Activated CD4-positive, alpha-beta T cell treated with anti-CD3 and anti-CD28 coated beads, Interleukin-2, amount 50 U/mL, for 24 hours (primary cell): ENCODE measurements around the gene ENPP6.
"Not testable (repeated sequence)": the region's sequence is repeated elsewhere in the genome, so short reads cannot be mapped to it uniquely, and the experiment has no call there.

Experiments used
- DNase-seq, 2 donors: peaks; one replicate each; pipeline ENCODE4 v3.0.0-alpha.2; 2020; ENCODE audit warnings: low read depth in 1 of 2, low spot score in 1 of 2

The ENPP6 gene

GRCh38 chr4:184150102-184150839, 67.4 kb downstream of the ENPP6 start:
- DNase-seq: no peak

- DNase-seq: no peak
Observed at GRCh38 chr4:184148738-184149637, 68.7 kb downstream of the ENPP6 start.

GRCh38 chr4:184147858-184148737, 69.6 kb downstream of the ENPP6 start:
- DNase-seq: no peak

GRCh38 chr4:184146951-184147350, 70.7 kb downstream of the ENPP6 start:
- DNase-seq: no peak

DNA sequence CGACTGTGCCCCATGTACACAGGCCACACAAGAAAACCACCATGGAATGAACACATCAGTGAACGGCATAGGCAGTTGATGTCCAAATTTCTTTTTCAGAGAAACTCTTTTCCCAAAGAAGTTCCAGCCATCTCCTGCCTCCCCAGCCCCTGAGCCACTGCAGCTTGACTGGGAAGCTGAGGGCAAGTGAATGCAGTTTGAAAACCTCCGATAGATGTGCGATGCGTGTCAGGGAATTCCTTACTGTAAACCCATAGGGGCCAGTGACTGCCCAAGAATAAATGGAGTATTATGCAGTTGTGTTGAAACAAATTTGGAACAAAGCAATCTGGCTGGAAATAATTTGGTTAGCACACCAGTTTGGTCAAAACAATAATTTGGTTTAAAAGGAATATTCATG, 72.1 kb downstream of the ENPP6 start:
- no peak for DNase-seq

DNA sequence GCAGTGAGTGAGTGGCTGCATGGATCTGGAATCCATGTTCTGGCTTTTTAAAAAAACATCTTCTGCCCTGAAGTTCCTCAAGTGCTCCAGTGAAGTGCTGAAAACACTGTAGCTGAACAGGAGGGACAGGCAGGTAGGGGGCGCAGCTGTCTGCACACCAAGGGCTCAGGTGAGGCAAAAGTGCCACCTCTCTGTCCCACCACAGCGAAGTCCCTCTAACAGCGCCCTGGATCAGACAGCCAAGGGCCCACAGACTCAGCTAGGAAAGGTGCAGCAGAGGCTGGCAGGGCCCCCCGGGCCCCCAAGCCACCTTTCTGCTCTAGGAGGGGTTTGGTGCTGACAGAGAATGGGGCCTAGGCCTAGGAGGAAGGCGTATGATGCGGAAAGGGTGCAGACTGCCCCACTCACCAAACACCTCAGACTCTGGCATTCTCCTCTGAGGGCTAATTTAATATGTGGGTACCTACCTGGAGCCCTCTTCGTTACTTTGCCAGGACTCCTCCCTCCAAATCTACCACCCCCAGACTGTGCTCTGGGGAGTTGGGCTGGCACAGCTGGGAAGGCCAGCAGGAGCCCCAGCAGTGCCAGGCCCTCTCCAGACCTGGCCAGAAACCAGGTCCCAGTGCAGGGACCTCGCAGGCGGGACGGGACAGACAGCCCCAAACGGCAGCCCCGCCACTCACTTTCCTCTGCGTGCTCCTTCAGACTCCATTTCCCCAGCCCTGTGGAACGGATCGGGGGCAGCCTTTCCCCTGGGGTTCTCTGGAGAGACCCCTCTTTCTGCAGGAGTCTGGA, 73.7 kb downstream of the ENPP6 start:
- no peak for DNase-seq

- no peak for DNase-seq
Observed at GRCh38 chr4:184142121-184143000, 75.3 kb downstream of the ENPP6 start.

- DNase-seq: not testable (repeated sequence)
Observed at GRCh38 chr4:184140901-184141300, 76.8 kb downstream of the ENPP6 start.

DNA sequence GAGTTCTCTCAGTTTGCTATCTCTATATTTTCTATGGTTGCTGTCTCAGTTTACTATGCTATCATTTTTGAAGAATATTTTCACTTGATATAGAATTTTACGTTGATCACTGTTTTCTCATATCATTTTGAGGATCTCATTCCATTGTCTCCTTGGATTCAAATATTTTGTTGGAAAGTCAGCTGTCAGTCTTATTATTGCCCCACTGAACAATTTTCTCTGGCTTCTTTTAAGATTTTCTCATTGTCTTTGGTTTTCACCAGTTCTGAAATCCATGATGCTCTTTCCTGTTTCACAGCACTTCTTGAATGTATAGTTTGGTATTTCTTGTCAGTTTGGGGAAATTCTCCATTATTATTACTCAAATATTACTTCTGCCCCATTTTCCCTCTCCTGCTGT, 81.1 kb downstream of the ENPP6 start:
- no peak for DNase-seq

GRCh38 chr4:184126800-184127199, 90.9 kb downstream of the ENPP6 start:
- no peak for DNase-seq

- no peak for DNase-seq
Observed at GRCh38 chr4:184122631-184123408, 94.9 kb downstream of the ENPP6 start.

DNA sequence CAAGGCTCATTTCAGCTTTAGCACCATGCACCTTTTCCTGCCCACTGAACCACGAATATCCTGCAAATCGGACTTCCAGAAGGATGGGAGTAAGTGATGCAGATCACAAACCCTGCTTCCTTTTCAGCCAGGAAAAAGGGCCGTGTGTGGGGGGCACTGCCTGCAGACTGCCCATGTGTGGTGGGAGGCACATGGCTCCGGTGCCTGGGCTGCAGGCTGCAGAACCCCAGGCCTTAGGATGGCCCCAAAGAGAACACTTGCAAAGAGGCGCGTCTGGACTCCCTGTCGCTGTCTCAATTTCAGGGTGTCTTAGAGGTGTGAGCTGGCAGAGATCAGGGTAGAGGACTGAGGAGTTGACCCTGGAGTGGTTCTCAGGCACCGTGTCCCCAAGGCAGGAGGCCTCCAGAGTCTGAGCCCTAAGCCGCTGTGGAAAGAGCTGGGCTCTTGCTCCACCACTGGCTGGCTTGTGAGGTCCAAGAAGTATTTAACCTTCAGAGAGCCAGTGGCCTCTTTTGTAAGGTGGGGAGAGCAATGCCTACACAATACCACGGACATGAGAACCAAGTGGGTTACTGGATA, 97.0 kb downstream of the ENPP6 start:
- no peak for DNase-seq

DNA sequence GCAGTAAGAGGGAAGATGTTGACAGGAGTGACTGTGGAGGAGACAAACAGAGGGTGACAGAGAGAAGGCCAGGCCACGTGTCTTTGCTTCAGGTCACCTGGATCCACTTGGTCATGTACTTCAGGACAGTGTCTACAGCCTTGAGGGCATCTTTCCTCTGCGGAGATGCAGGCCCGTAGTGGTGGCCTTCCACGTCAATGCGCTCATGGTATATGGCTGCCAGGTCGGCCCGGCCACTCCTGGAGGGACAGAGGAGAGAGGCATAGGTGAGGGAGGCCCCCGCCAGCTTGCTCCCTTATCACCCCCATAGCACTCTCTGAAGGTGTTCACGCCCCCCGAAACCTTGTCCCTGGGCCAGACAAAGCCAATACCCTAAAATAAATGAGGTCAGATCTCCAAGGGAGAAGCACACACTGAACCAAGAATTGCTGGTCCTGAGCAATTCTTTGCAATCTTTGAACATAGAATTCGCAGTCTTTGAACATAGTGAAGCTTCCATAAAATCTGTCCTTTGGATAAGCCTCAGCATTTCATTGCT, 99.9 kb downstream of the ENPP6 start:
- DNase-seq: no peak

- DNase-seq: no peak
Observed at GRCh38 chr4:184115399-184115798, 102.3 kb downstream of the ENPP6 start.

GRCh38 chr4:184114431-184114830, 103.2 kb downstream of the ENPP6 start:
- DNase-seq: no peak

DNA sequence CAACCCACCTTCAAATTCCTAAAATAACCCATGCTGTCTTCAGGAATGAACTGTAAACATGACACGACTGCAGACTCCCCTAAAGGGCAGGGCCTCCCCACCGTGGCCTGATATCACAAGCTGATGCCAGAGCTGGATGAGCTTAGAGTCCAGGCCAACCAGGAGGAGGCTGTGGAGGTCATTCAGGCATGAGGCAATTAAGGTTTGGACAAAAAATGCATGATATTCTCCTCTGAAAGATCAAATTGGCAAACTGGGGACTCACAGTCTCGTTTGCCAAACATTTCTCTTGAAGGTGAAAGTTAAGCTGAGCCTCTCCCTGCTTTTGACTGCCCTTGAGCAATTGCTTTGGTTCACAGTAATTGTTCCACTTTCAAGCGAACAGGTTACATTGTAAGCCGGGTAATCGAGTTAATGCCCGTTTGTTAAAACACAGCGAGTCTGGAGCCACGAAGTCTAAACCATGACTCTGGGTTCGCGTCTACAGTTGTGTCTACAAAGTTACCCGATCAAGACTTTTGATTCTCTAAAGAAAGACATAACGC, 105.6 kb downstream of the ENPP6 start:
- no peak for DNase-seq

DNA sequence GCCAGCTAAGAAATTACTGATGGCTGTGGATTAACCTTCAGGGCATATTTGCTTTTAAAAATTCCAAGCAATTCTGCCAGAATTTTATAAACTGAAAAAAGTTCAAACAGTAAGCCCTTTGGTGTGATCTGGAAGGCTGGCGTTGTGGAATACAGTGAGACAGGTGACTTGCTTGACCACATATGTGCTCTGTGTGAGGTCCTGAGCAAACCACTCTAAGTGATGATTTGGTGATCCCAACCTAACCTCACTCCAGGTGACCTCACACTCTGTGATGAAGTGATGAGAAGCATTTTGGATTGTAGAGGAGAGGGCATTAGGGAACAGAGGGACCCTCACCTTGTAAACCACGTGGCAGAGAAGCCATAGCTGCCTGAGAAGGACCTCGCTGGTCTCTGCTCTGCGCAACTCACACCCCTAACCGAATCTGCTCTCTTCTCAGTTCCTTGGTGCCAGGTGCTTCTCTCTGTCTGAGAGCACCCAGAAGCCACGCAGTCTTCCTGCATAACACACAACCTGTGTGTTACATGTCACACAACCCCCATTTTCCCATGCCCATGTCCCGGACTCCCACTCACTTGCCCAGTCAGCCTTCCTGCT, 106.3 kb downstream of the ENPP6 start:
- no peak for DNase-seq
